ENCODE data around the gene ZFP30. TPM values are rescaled to one million over a fixed set of nuclear protein-coding genes. Genes with fewer than 3 reads are reported as not detected.

Gene ZFP30
- total and polyA plus RNA-seq, 2 of the 13 experiments (the other 11 are each of a cell fraction or from before 2014, with no cell fraction given): 3.4 to 19.2 TPM

- TF ChIP-seq ZNF142 (CRISPR knock-in tag; IDR thresholded peaks at IDR 0.05): no peak
- TF ChIP-seq IKZF4 (CRISPR knock-in tag; IDR thresholded peaks at IDR 0.05; ENCODE audit: borderline replicate concordance, low read depth, not compliant biosample characterization): no peak
- TF ChIP-seq HMGXB3 (CRISPR knock-in tag; IDR thresholded peaks at IDR 0.05; ENCODE audit: borderline replicate concordance): no peak
- no peak for TF ChIP-seq ZNF570 (CRISPR knock-in tag; IDR thresholded peaks at IDR 0.05; ENCODE audit: borderline replicate concordance)
- peak; percentile 9; the same call in 1 of the 2 replicates for TF ChIP-seq HDAC1 (CRISPR knock-in tag; IDR thresholded peaks at IDR 0.05)
- no peak for TF ChIP-seq NKX3-1 (CRISPR knock-in tag; IDR thresholded peaks at IDR 0.05)
- no peak for TF ChIP-seq PHF20 (CRISPR knock-in tag; IDR thresholded peaks at IDR 0.05)
- no peak for TF ChIP-seq ZNF546 (CRISPR knock-in tag; conservative IDR thresholded peaks at IDR 0.05)
- TF ChIP-seq WIZ (CRISPR knock-in tag; IDR thresholded peaks at IDR 0.05): no peak
- TF ChIP-seq HOMEZ (CRISPR knock-in tag; IDR thresholded peaks at IDR 0.05; ENCODE audit: low read depth): no peak
- peak; percentile 9; the same call in 1 of the 2 replicates for TF ChIP-seq ZNF343 (CRISPR knock-in tag; IDR thresholded peaks at IDR 0.05)
- no peak for TF ChIP-seq ZNF232 (CRISPR knock-in tag; IDR thresholded peaks at IDR 0.05; ENCODE audit: borderline replicate concordance)
Measured at GRCh38 chr19:37594982-37595382, 60.3 kb downstream of the ZFP30 start (continued).
